Ovary (tissue), 3 donors: ENCODE results near the gene LSM11.

Experiments
- CTCF ChIP-seq, 3 donors: fragments of 450-650 bp in 2 of 3; fragments of 200-600 bp in 1 of 3; IDR thresholded peaks; one replicate each; pipeline versions ENCODE4 v1.5.1 to v1.8.0; 2016 to 2022; ENCODE audit warnings: antibody characterized with exemption in 3 of 3, mild to moderate bottlenecking in 1 of 3
- EP300 ChIP-seq: sonication (generic); formaldehyde crosslinking; IDR thresholded peaks from one replicate; pipeline ENCODE4 v1.6.1; 2017; ENCODE audit warnings: antibody characterized with exemption
- POLR2A ChIP-seq: fragments of 450-650 bp; IDR thresholded peaks from one replicate; pipeline ENCODE4 v1.6.1; 2017; ENCODE audit warnings: antibody characterized with exemption, mild to moderate bottlenecking, moderate library complexity
- donor health status: DM: no; HTN: no; CAD: no.

GRCh38 chr5:157745041-157745456 is 1.5 kb downstream of the LSM11 start:
- no peak for TF ChIP-seq CTCF (IDR thresholded peaks at IDR 0.05)
- no peak for TF ChIP-seq POLR2A
- TF ChIP-seq EP300, result no peak
